ENCODE results near the gene DCANP1. TPM values are rescaled to one million over a fixed set of nuclear protein-coding genes. Genes with fewer than 3 reads are reported as not detected.

DCANP1 gene
- total RNA-seq, 3 donors from 2014 or later (not counting 1 experiment from before 2014, with no cell fraction given) = 0.07 TPM; not detected in 2

GRCh38 chr5:135481387-135481786 is 34.2 kb upstream of the DCANP1 start:
- Histone ChIP-seq H3K9me3 (ENCODE audit: control insufficient read depth, insufficient read depth, low read length) (no peaks in the 10 kb centered on the region), H3K27me3 (ENCODE audit: control insufficient read depth, insufficient read depth, low read length) (no peaks in the 10 kb centered on the region), H3K4me3 (ENCODE audit: low read length) (no peak overlapping the region), H3K36me3 (ENCODE audit: control insufficient read depth, insufficient read depth, low read length) (no peaks in the 10 kb centered on the region), H3K27ac (ENCODE audit: low read length) (no peak overlapping the region), H3K4me1 (ENCODE audit: control insufficient read depth, insufficient read depth, low read length) (no peaks in the 10 kb centered on the region)
- DNase-seq = no peak
- intact Hi-C loops (cut with micrococcal nuclease) = no loop called here
- Mint-ChIP-seq H3K27ac (no peak overlapping the region), H3K36me3 (no peaks in the 10 kb centered on the region), H3K4me1 (no peaks in the 10 kb centered on the region), H3K9me3 (no peaks in the 10 kb centered on the region), H3K27me3 (ENCODE audit: low read depth in 2 of 2) (peaks cover 19 to 25% of the 10 kb centered on the region in 2 donors), H3K4me3 (no peak overlapping the region)
- ATAC-seq = no peak
- TF ChIP-seq CTCF (IDR thresholded peaks at IDR 0.05) = no peak
- 23% methylated on average over 5 of the region's 5 CpGs for WGBS (ENCODE audit: insufficient coverage)

GRCh38 chr5:135480511-135480910 is 33.4 kb upstream of the DCANP1 start:
- no peaks in the 10 kb centered on the region for H3K36me3 ChIP-seq (ENCODE audit: control insufficient read depth, insufficient read depth, low read length)
- Mint-ChIP-seq H3K27ac (no peak overlapping the region), H3K4me3 (no peak overlapping the region), H3K9me3 (no peaks in the 10 kb centered on the region), H3K4me1 (no peaks in the 10 kb centered on the region), H3K27me3 (ENCODE audit: low read depth in 2 of 2) (peaks cover 16 to 18% of the 10 kb centered on the region in 2 donors), H3K36me3 (no peaks in the 10 kb centered on the region)
- 82% methylated on average over 3 of the region's 5 CpGs for WGBS (ENCODE audit: insufficient coverage)
- no peak for DNase-seq
- H3K27ac ChIP-seq (ENCODE audit: low read length) = no peak overlapping the region
- ATAC-seq = no peak
- intact Hi-C loops (cut with micrococcal nuclease) = no loop called here
- TF ChIP-seq CTCF (IDR thresholded peaks at IDR 0.05) = no peak
- H3K9me3 ChIP-seq (ENCODE audit: control insufficient read depth, insufficient read depth, low read length) = no peaks in the 10 kb centered on the region
- no peak overlapping the region for H3K4me3 ChIP-seq (ENCODE audit: low read length)
- H3K4me1 ChIP-seq (ENCODE audit: control insufficient read depth, insufficient read depth, low read length) = no peaks in the 10 kb centered on the region
- H3K27me3 ChIP-seq (ENCODE audit: control insufficient read depth, insufficient read depth, low read length) = no peaks in the 10 kb centered on the region

GRCh38 chr5:135478938-135479337 is 31.8 kb upstream of the DCANP1 start:
- DNase-seq (no peak), ATAC-seq (no peak)
- no peak overlapping the region for H3K4me3 ChIP-seq (ENCODE audit: low read length)
- intact Hi-C loops (cut with micrococcal nuclease) = no loop called here
- no peak overlapping the region for H3K27ac Mint-ChIP-seq
- no peak overlapping the region for H3K27ac ChIP-seq (ENCODE audit: low read length)
- no peaks in the 10 kb centered on the region for H3K27me3 ChIP-seq (ENCODE audit: control insufficient read depth, insufficient read depth, low read length)
- no peaks in the 10 kb centered on the region for H3K36me3 Mint-ChIP-seq
- no peak overlapping the region for H3K4me3 Mint-ChIP-seq
- no peaks in the 10 kb centered on the region for H3K36me3 ChIP-seq (ENCODE audit: control insufficient read depth, insufficient read depth, low read length)
- no peaks in the 10 kb centered on the region for H3K4me1 Mint-ChIP-seq
- H3K9me3 Mint-ChIP-seq = no peaks in the 10 kb centered on the region
- 80% methylated on average over 3 of the region's 4 CpGs for WGBS (ENCODE audit: insufficient coverage)
- peaks cover 7 to 15% of the 10 kb centered on the region in 2 donors for H3K27me3 Mint-ChIP-seq (ENCODE audit: low read depth in 2 of 2)
- no peaks in the 10 kb centered on the region for H3K4me1 ChIP-seq (ENCODE audit: control insufficient read depth, insufficient read depth, low read length)
- TF ChIP-seq CTCF (IDR thresholded peaks at IDR 0.05) = no peak
- no peaks in the 10 kb centered on the region for H3K9me3 ChIP-seq (ENCODE audit: control insufficient read depth, insufficient read depth, low read length)

- Mint-ChIP-seq H3K9me3 (no peaks in the 10 kb centered on the region), H3K4me3 (no peak overlapping the region), H3K27me3 (ENCODE audit: low read depth in 2 of 2) (peaks cover 7 to 15% of the 10 kb centered on the region in 2 donors), H3K4me1 (no peaks in the 10 kb centered on the region), H3K27ac (no peak overlapping the region), H3K36me3 (no peaks in the 10 kb centered on the region)
- Histone ChIP-seq H3K4me1 (ENCODE audit: control insufficient read depth, insufficient read depth, low read length) (no peaks in the 10 kb centered on the region), H3K27me3 (ENCODE audit: control insufficient read depth, insufficient read depth, low read length) (no peaks in the 10 kb centered on the region), H3K36me3 (ENCODE audit: control insufficient read depth, insufficient read depth, low read length) (no peaks in the 10 kb centered on the region), H3K9me3 (ENCODE audit: control insufficient read depth, insufficient read depth, low read length) (no peaks in the 10 kb centered on the region), H3K4me3 (ENCODE audit: low read length) (no peak overlapping the region), H3K27ac (ENCODE audit: low read length) (no peak overlapping the region)
- TF ChIP-seq CTCF (IDR thresholded peaks at IDR 0.05) = no peak
- DNase-seq (no peak), ATAC-seq (no peak)
- 80% methylated on average over 14 of the region's 14 CpGs for WGBS (ENCODE audit: insufficient coverage)
- intact Hi-C loops (cut with micrococcal nuclease) = no loop called here
These were observed 30.5 kb upstream of the DCANP1 start for GRCh38 chr5:135477613-135478066.

All from natural killer cell (primary cell).